Medulla oblongata (tissue), 1 donor: ENCODE measurements around the gene TMBIM4.
A peak's percentile ranks its signal among the peaks of the same experiment; 100 is the strongest.
"Not testable (repeated sequence)": the region's sequence is repeated elsewhere in the genome, so short reads cannot be mapped to it uniquely, and the experiment has no call there.

Experiments used
- DNase-seq: peaks from one replicate; pipeline ENCODE4 v3.0.0-alpha.2; 2015; ENCODE audit errors: extremely low spot score

TMBIM4 gene

DNA sequence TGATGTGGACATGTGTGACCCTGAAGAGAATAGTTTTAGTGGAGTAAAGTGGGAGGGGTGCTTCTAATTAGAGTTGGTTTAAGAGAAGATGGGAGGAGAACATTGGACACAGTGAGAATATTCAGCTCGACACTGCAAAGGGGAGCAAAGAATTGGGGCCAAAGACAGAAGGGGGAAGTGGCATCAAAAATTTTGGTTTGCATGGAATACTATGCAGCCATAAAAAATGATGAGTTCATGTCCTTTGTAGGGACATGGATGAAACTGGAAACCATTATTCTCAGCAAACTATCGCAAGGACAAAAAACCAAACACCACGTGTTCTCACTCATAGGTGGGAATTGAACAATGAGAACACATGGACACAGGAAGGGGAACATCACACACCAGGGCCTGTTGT lies 15.0 kb upstream of the TMBIM4 start:
- DNase-seq, result not testable (repeated sequence)

DNA sequence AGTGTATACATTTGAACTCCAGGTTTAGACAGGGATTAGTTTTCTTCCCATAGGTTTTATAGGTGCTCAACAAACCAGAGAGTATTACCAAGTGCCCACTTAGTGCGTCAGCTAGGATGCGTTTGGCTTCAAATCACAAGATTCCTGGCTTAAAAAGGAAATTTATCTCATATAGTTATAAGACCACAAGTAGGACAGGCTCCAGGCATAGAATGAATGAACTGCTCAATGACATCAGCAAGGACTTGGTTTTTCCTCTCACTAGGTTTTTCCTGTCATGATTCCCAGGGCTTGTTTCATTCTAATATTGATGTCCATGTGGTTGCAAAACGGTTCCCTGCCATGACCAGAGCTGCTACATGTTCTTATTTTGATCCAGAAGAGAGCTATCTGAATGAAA lies 13.2 kb upstream of the TMBIM4 start:
- DNase-seq, result no peak

DNA sequence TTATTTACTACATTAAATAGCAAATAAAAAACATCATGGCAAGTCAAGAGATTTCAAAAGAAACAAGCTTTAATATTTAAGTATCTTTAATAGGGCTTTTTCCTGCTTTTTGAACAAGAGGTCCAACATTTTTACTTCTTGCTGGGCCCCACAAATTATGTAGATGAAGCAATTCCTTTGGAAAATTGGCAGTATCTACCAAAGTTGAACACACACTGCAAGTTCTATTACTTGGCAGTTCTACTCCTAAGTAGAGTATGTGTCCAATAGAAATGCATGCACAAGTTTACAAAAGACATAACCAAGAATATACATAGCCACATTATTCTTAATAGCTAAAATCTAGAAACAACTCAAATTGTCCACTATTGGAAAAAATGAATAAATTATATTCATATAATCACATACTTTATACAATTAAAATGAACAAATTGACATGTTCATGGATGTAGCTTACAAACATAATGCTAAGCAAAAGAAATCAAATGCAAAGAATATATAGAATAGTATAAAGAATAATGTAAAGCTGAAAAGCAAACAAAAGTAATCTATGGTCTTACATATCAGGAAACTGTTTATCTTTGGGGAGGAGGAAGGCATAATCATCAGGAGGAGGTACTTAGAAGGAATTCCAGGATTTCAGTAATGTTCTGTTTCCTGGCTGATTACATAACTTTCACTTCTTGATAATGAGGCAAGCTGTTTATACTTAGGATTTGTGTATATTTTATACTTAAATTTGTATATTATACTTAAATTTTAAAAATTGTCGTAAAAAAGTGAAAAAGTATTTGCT lies 6.5 kb upstream of the TMBIM4 start:
- DNase-seq, result no peak

DNA sequence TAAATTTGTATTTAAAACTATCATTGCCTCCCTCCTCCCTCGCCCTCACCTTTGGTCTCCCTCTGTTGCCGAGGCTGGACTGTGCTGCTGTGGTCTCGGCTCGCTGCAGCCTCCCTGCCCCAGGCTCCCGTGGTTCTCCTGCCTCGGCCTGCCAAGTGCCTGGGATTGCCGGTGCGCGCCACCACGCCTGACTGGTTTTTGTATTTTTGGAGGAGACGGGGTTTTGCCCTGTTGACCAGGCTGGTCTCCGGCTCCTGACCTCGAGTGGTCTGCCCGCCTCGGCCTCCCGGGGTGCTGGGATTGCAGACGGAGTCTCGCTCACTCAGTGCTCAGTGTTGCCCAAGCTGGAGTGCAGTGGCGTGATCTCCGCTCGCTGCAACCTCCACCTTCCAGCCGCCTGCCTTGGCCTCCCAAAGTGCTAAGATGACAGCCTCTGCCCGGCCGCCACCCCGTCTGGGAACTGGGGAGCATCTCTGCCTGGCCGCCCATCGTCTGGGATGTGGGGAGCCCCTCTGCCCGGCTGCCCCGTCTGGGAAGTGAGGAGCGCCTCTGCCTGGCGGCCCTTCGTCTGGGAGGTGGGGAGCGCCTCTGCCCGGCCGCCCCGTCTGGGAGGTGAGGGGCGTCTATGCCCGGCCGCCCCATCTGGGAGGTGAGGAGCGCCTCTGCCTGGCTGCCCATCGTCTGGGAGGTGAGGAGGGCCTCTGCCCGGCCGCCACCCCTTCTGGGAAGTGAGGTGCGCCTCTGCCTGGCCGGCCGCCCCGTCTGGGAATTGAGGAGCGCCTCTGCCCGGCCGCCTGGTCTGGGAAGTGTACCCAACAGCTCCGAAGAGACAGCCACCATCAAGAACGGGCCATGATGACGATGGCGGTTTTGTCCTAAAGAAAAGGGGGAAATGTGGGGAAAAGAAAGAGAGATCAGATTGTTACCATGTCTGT lies 4.9 kb upstream of the TMBIM4 start:
- DNase-seq, result not testable (repeated sequence)

DNA sequence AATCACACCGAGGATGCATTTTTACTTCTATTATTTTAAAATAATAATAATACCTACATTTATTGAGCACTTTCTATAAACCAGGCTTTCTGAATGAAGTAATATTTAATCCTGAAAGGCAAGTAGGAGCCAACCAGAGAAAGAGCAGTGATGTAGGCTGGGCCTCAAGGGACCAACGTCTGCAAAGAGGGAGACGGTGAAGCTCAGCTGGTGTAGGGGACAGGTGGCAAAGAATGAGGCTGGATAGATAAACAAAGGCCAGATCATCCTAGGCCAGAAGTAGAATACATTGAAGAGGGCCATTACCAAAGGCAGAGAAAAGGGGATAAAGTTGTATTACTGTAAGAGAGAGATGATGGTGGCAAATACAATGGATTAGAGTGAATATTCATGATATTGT lies 810 bp upstream of the TMBIM4 start:
- DNase-seq, result no peak

DNA sequence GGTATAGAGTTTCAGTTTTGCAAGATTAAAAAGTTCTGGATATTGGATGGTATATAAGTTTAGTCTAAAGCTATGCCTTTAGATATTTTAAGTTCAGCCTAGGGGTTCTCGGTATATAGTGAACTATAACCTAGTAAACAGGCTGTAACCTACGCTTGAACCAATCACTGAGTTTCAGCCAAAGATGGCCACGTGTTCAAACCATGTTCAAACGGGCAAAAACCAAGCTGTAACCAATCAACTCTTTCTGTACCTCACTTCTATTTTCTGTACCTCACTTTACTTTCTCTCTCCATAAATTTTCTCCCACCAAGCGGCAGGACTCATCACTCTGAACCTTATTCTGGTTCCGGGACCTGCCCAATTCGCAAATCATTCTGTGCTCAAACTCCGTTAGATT lies 1.4 kb downstream of the TMBIM4 start:
- DNase-seq, result no peak

DNA sequence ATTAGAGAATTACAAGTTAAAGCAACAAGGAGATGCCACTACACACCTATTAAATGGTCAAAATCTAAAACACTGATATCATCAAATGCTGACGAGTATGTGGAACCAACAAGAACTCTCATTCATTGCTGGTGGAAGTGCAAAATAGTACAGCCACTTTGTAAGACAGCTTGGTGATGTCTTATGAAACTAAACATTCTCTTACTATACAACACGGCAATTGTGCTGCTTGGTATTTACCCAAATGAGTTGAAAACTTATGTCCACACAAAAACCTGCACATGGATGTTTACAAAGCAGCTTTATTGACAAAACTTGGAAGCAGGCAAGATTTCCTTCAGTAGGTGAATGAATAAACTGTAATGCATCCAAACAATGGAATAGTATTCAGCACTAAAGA lies 3.2 kb downstream of the TMBIM4 start:
- DNase-seq, result no peak

DNA sequence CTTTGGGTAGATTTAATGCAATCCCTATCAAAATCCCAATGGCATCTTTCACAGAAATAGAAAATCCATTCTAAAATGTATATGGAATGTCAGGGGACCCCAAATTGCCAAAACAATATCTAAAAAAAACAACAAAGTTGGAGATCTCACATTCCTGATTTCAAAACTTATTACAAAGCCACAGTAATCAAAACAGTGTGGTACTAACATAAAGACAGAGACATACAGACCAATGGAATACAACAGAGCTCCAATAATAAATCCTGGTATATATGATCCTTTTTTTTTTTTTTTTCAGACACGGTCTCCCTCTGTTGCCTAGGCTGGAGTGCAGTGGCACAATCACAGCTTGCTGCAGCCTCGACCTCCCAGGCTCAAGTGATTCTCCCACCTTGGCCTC lies 4.7 kb downstream of the TMBIM4 start:
- no peak for DNase-seq

DNA sequence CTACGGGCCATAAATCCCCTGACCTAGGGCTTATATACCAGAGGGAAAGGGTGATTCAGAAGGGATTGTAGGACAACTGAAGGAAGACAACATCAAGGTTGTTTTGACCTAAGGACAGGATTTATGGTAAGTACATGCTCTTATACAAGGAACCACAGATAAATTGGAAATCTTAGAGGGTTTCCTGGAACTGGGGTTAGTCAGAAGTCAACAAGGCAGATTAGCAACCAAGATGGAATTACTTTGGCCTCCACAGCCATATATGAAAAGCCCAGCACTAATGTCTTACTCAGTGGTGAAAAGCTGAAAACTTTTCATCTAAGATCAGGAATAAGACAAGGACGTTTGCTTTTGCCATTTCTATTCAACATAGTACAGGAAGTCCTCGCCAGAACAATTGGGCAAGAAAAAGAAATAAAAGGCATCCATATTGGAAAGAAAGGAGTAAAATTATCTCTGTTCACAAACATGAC lies 5.4 kb downstream of the TMBIM4 start:
- DNase-seq, result no peak

DNA sequence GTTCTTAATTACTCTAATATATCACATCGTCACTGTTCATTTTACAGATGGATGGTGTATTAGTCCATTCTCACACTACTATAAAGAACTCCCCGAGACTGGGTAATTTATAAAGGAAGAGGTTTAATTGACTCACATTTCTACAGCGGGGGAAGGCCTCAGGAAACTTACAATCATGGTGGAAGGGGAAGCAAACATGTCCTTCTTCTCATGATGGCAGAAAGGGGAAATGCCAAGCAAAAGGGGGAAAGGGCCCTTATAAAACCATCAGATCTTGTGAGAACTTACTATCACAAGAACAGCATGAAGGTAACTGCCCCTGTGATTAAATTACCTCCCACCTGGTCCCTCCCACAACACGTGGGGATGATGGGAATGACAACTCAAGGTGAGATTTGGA lies 6.5 kb downstream of the TMBIM4 start:
- DNase-seq, result no peak

DNA sequence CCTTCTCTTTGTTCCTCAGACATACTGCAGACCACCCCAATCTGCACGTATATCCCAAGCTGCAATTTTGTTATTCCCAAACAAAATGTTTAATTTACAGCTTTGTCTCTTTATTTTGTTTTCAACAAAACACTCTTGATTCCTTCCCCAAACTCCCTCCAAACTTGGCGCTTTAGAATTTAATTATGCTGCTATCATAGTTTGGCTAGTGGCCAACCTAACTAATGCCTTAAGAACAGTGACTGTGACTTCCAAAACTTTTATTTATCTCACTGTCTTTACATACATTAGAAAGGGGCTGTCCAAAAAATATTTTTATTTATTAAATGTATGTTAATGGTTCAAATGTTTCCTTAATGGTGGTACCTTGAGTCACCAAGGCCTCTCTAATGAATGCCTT lies 7.1 kb downstream of the TMBIM4 start:
- no peak for DNase-seq

DNA sequence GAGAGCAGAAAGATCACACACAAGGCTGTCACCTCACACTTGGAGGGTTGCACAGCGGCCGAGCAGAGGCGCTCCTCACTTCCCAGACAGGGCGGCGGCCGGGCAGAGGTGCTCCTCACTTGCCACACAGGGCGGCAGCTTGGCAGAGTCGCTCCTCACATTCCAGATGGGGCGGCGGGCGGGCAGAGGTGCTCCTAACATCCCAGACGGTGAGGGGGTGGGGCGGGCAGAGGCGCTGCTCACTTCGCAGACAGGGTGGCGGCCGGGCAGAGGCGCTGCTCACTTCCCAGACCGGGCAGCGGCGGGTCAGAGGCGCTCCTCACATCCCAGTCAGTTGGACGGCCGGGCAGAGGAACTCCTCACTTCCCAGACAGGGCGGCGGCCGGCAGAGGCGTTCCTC lies 9.1 kb downstream of the TMBIM4 start:
- DNase-seq, result no peak

DNA sequence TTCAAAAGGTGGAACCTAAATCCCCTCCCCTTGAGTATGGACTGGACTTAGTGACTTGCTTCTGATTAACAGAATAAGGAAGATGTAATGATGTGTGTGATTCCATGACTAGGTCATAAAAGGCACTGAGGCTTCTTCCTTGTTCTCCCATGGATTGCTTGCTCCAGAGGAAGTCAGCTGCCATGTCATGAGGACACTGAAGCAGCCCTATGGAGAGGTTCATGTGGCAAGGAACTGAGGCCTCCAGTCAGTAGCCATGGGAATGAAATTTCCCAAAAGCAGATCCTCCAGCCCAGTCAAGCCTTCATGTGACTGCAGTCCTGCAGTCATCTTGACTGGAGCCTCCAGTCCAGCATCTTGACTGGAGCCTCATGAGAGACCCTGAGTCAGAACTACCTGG lies 10.7 kb downstream of the TMBIM4 start:
- no peak for DNase-seq

DNA sequence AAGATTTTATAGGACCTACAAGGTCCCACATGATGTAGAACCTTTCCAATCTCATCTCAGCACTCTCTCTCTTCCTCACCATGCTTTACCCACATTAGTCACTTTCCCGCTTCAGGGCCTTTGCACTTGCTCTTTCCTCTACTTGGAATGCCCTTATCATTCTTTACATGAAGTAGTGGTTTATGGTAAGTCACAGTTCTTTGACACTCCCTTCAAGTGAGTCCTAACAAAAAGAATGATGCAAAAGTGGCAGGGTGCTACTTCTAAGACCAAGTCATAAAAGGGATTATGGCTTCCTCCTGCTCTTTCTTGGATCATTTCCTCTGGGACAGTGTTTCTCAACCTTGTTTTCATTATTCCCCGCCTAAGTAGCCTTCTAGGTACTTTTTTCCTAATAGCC lies 13.1 kb downstream of the TMBIM4 start:
- DNase-seq, result no peak

DNA sequence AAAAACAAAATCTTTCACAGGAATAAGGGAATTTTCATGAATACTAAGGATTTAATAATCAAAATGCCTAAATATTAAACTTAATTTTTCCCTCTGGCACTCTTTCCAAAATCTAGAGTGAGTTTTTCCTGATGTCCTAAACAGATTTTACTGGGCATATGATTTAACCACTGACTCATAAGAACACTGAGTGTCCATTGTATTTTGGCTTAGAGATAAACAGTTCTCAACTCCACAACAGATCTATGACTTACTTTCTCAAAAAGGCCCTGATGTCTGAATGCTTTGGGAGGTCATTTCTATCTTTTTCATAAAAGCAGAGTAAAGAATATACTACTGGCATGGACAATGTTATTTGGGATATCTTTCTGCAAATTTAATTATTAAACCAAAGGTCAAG lies 15.0 kb downstream of the TMBIM4 start:
- DNase-seq, result no peak

DNA sequence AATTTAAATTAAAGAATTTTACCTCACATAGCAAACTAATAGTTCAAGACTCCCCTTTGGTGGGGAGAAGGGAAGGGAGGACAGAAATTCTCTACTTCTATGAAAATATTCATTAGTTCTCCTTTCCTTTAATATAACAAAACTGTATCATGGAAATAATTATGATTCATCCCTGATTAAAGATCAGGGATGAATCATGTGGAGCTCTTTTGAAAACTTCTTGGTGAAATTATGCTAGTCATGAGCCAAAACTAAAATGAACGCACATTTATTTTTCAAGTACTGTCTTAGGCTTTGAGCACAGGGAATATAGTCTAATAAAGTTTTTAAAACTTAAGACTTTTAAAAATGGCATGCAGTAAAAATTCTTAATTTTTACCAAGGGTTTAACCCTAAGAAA lies 17.1 kb downstream of the TMBIM4 start:
- no peak for DNase-seq

DNA sequence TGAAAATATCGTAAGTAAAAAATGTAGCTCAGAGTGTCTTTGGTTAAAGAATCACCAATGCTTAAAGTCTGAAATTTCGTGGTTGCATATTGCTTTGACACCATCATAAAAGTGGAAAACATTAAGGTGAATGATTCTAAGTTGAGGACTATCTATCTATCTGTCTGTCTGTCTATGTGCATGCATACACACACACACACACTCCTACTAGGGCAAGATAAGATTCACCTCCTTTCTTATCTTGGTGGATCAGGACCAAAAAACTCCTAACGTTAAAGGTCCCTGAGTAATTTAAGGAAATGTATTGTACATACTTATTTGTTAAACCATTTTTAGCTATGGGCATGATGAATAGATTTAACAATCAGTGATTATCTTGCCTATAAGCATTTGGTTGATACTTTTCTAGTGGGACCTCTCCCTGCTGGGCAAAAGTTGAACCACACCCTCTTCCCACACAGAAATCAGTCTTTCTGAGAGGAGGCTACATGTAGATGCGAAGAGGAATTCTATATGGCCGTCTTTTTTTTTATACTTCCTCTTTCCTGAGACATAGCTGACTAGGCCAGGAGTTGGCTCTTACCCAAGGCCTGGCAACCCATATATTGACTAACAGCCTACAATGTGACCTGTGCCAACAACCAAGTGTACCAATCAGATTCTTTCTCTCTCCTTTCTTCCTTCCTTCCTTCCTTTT lies 19.9 kb downstream of the TMBIM4 start:
- DNase-seq, result no peak

DNA sequence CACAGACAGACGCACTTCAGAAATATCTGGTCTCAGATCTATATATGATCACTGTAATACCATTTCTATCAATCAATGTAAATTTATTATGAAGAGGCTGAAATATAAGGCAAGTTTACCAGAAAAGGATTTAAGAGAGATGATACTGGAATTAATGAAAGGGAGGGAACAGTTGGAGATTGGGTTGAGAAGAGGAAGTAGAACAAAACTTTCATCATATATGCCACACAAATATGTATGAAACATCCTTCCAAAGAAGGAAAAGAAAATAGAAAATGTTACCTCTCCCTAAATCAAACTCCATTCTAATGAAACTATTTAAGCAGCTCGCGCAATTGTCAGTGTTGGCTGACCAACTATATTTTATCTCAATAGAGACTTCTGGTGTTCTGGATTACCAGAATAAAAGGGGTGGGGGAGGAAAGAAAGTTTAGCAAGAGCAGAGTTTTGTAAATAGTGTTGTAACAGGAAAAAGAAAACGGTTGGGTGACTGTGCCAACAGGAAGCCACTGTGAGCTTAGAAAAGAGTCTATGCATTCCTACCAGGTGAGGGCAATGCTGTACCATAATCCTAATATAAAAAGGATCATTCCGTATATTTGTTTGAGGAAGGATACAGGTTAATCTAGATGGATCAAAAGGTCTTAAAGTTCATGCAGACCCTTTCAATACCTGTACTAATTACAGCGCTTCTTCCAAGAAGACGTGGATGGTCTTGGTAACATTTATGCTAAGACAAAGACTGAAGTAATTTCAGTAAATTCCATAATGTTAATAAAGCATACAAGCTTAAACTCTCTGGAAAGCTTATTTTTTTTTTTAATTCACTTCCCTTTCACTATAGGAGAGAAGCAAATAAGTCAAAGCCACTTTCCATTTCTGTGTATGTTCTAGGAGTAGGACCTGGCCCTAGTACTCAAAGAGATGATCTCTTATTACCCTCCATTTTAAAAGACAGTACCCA lies 24.7 kb downstream of the TMBIM4 start:
- DNase-seq, result peak; percentile 25

DNA sequence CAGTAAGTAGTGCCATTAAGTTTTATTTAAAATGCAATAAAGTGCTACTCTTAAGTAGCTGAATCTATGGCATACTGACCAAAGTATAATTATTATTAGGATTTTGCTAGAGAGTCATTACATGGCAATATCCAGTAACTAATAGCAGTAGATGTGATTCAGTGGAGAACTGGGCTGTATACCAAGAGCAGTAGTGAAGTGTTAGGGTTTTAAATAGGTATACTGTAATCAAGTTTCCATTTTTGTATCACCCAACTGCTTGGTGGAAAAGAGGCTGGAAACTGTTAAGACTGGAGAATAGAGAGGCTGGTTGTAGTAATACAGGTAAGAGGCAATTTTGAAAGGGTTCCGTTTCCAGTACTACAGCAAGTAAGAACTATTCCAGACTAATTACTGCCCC lies 25.9 kb downstream of the TMBIM4 start:
- DNase-seq, result no peak

DNA sequence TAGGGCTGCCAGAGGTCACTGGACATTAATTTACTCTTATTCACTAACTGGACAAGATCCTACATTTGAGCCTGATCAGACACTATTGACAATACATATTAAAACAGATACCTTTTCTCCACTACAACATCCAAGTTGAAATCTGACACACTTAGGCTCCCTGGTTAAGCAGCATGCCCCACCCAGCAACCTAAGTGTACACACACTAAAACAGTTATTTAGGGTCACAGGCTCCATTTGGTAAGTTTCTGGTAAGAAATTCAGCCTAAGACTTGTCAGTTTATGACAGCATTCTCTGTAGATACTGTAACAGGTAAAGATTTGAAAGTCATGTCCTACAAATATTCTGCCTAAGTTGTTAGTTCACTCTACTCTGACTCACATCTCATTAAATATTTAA lies 27.0 kb downstream of the TMBIM4 start:
- no peak for DNase-seq

DNA sequence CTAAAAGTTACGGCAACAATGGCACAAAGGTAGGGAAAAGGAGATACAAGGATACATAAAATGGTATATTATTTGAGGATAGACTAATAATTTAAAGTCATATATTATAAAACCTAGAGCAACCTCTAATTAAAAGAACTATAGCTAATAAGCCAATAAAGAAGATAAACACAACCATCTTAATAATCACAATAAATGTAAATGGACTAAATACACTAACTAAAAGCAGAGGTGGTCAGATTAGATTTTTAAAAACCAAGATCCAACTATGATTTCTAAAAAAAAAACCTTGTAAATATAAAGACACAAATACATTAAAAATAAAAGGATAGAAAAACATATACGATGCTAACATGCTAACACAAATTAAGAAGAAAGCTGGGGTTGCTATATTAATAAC lies 28.5 kb downstream of the TMBIM4 start:
- DNase-seq, result no peak
